ENCODE data around the gene MDM1.

Gene MDM1

DNA sequence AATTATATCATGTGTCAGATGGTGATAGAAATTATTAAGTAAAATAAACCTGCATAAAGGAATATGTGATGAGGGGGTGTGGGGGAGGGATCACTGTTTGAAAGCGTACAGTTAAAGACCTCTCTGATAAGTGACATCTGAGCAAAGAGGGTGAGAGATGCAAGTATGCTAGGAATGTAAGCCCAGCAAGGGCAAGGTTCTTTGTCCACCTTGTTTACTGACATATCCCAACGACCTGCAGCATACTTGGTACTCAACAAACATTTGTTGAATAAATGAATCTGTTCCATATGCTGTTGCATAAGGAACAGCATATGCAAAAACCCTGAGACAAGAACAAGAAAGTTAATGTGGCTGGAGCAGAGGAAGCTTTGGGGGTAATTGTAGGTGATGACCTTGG lies 12.0 kb upstream of the MDM1 start:
- no peaks in the 10 kb centered on the region for H3K36me3 Mint-ChIP-seq
- H3K4me1 Mint-ChIP-seq: peaks cover 19% of the 10 kb centered on the region
- H3K27ac Mint-ChIP-seq: no peak overlapping the region
- no peaks in the 10 kb centered on the region for H3K9me3 Mint-ChIP-seq
- ATAC-seq (no peak), DNase-seq (ENCODE audit: low spot score in 2 of 2) (no peak)
- H3K4me3 Mint-ChIP-seq: no peak overlapping the region

DNA sequence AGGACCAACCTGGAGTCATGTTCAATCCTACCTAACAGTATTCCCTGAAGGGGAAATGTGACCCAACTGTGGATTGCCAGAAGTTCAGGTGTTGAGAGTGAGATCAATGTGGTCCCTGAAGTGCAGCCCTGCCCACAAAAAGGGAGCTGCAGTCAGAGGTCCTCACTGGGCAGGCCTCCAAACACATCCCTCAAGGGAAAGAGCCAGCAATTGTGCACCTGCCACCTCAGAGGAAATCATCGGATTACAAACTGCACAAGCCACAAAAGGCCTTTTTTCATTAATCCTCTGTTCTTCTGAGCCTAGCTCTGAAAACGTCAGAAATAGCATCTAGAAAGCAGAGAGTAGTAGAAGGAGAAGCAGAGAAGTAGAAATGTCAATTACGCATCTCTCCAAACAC lies 10.8 kb upstream of the MDM1 start:
- H3K36me3 Mint-ChIP-seq: no peaks in the 10 kb centered on the region

DNA sequence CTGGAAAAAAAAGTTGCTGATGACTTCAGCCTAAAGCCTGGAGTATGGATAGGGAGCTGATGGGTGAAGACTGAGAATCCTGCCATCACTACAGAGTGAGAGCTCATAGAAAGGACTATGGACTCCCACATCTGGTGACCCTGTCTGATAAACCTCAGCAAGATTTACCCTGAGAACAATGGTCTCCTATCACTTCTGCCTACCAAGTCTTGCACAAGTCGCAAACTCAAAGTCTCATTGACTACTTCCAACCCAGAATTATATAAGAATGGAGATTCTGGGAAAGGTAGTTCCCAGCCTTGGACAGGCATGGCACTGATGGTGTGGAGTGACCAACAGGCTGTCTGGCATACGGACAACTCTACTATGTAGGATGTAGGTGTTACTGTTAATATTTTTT lies 9.7 kb upstream of the MDM1 start:
- ATAC-seq (no peak), DNase-seq (ENCODE audit: low spot score in 2 of 2) (no peak)
- Mint-ChIP-seq H3K9me3 (no peaks in the 10 kb centered on the region), H3K27ac (no peak overlapping the region), H3K4me3 (no peak overlapping the region), H3K4me1 (peaks cover 14% of the 10 kb centered on the region), H3K36me3 (no peaks in the 10 kb centered on the region)

More for the DNA sequence above, 10.8 kb upstream of the MDM1 start:
- no peak for DNase-seq (ENCODE audit: low spot score in 2 of 2)
- Mint-ChIP-seq H3K4me3 (no peak overlapping the region), H3K9me3 (no peaks in the 10 kb centered on the region), H3K4me1 (peaks cover 19% of the 10 kb centered on the region), H3K27ac (no peak overlapping the region)
- ATAC-seq: no peak

DNA sequence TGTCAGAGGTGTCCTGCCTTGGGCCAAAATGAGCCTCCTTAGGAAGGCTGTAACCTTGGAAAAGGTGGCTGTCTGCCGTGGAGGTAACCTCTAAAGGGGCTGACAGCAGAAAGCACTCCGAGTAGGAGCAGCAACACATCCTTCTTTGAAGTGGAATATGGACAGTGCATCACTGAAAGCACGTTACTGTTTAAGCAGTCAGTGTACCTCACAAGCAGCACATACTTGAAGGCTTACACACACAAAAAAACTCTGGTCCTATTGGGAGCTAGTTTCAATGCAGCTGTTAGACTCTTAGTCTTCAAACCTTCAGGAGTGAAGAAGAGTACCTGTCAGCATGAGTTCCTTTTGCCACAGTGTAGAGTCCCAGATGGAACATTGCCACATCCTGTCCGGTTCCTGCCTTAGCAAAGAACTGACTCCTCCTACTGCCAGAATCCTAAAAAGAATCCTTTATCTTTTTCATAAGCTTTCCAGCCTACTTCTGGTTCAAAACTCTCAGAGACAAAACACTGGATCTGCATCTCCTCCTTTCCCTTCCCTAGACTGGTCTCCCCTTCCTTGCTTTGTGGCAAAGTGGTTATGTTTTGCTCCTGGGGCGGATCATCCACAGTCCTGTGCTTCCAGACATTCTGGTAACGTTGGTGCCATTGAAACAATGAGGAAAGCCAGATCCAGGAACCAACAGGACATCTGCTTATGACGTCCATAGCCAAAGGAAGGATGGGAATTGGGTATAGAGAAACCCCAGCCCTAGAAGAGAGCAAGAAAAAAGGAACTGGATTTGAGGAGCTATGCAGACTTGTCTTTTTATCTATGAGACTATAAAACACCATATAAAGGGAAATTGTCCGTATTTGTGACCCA lies 8.5 kb upstream of the MDM1 start:
- Mint-ChIP-seq H3K9me3 (no peaks in the 10 kb centered on the region), H3K4me1 (peaks cover 3% of the 10 kb centered on the region), H3K4me3 (no peak overlapping the region), H3K27ac (no peak overlapping the region), H3K36me3 (no peaks in the 10 kb centered on the region)
- ATAC-seq (no peak), DNase-seq (ENCODE audit: low spot score in 2 of 2) (no peak)

DNA sequence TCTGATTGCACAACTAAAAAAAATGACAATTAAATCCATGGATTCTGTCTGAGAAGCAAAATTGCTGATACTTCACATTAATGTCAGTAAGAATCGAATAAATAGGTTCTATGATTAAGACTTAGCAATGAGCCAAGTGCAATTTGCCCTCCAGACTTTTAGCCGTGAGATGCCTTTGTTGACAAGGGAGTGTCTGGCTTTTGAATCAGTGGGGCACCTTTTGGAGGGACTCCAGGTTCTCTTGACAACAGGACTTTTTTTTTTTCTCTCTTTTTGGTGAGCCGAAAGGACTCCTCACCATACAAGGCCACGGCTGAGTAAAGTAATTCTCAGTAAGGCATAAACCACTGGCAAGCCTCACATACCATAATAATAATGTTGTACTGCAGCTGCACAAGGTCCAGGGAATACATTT lies 4.7 kb upstream of the MDM1 start:
- no peak for ATAC-seq
- H3K36me3 Mint-ChIP-seq: no peaks in the 10 kb centered on the region
- H3K9me3 Mint-ChIP-seq: no peaks in the 10 kb centered on the region
- no peak overlapping the region for H3K4me3 Mint-ChIP-seq
- DNase-seq (ENCODE audit: low spot score in 2 of 2): no peak
- H3K4me1 Mint-ChIP-seq: peaks cover 17% of the 10 kb centered on the region
- no peak overlapping the region for H3K27ac Mint-ChIP-seq

DNA sequence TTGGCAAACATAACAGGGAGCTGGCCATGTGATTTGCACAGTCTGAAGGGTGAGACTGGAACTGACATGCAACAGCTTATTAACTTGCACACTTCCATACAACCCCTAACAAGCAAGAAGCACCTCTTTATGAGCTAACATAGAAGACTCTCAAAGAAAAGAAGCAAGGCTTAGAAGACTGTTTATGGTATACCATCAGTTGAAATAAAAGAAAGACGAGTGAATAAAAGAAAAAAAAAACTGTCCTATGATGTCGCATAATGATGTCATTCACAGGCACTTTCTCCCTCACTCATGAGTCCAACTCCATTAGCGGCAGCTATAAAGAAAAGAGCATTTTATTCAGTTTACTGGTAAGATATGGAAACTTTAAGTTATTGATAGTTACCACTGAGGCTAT lies 3.3 kb upstream of the MDM1 start:
- DNase-seq (ENCODE audit: low spot score in 2 of 2) (no peak), ATAC-seq (no peak)
- H3K4me1 Mint-ChIP-seq: peaks cover 25% of the 10 kb centered on the region
- no peaks in the 10 kb centered on the region for H3K9me3 Mint-ChIP-seq
- no peaks in the 10 kb centered on the region for H3K36me3 Mint-ChIP-seq
- no peak overlapping the region for H3K4me3 Mint-ChIP-seq
- no peak overlapping the region for H3K27ac Mint-ChIP-seq

DNA sequence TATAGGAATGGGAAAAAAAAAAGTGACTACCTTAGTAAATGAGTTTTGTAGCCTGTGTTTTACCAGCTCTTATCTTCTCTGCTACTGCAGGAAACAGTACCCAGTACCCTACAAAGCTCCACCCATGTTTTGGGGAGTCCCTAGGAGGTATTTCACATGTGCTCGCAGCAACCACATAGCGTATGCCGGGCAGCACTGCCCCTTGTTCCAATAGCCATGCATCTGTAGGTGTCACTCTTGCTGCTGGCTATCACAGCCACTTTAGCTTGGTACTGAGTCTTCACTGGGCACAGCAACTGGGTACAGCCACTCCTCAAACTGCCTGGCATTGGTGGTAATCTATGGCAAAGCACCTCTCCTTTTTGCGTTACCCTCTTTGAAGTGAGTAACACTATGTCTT lies 2.0 kb upstream of the MDM1 start:
- Mint-ChIP-seq H3K4me1 (peaks cover 28% of the 10 kb centered on the region), H3K4me3 (no peak overlapping the region)

DNA sequence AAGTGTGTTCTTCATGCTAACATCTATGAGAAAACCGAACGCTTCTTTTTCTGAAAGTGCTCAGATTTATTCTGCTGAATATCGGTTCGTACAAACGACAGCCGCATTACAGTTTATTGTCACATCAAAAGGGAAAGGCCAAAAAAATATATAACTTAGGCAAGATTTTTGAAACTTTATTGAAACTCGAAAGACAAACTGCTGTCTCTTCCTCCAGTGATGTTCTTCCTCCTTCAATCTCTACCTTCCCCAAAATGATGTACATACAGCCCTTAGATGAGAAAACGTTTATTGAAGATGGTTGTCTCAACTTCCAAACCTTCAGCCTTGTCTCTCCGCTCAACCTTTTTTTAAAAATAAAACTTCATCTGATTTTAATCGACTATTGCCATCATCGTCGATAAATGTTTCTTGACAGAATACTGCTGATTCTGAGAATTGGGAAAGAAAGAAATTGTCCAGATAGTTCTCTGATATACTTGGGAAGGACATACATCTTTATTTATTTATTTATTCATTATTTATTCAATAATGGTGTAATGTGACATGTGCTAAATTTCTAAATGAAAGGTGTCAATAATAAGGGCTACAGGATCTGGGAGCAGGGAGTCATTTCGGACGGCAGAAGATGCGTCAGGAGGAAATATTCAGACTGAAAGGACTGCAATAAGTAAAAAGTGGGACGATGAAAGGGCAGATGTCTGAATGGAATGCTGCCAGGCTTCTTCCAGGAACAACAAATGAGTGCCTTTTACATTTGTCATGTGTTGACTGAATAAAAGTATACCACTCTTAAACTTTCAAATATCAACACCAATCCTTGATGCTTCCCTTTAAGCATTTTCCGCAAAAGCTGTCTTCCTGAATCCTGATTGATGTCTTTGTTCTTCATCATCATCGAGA lies 817 bp upstream of the MDM1 start:
- ATAC-seq (no peak), DNase-seq (ENCODE audit: low spot score in 2 of 2) (no peak)
- Mint-ChIP-seq H3K4me3 (peak overlapping the region; percentile 82), H3K9me3 (no peaks in the 10 kb centered on the region), H3K36me3 (peaks cover 2% of the 10 kb centered on the region), H3K27ac (peak overlapping the region; percentile 77), H3K4me1 (peaks cover 33% of the 10 kb centered on the region)

More for the DNA sequence above, 2.0 kb upstream of the MDM1 start:
- no peak overlapping the region for H3K27ac Mint-ChIP-seq
- H3K9me3 Mint-ChIP-seq: no peaks in the 10 kb centered on the region
- H3K36me3 Mint-ChIP-seq: no peaks in the 10 kb centered on the region
- DNase-seq (ENCODE audit: low spot score in 2 of 2) (no peak), ATAC-seq (no peak)

DNA sequence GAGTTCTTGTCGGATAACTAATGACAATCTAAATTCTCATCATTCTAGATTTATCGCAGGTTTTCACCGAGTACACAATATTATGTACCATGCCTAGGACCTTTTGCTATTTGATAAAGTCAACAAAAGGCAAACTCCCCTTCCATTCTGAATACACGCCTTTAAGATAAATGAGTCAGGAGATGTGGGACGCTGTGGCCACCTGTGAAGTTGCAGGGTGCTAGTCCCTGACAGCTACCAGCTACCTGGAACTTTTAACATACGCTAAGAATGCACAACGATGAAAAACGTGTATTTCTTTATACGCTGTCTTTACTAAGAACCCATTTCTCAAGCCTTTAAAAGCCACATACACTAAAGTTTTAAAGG lies 678 bp downstream of the MDM1 start:
- DNase-seq (ENCODE audit: low spot score in 2 of 2) (peak in 1 of 2 donors; percentile 49), ATAC-seq (peak; percentile 44)
- Mint-ChIP-seq H3K4me1 (peaks cover 33% of the 10 kb centered on the region), H3K4me3 (peak overlapping the region; percentile 82), H3K27ac (peak overlapping the region; percentile 77), H3K36me3 (peaks cover 11% of the 10 kb centered on the region), H3K9me3 (no peaks in the 10 kb centered on the region)

DNA sequence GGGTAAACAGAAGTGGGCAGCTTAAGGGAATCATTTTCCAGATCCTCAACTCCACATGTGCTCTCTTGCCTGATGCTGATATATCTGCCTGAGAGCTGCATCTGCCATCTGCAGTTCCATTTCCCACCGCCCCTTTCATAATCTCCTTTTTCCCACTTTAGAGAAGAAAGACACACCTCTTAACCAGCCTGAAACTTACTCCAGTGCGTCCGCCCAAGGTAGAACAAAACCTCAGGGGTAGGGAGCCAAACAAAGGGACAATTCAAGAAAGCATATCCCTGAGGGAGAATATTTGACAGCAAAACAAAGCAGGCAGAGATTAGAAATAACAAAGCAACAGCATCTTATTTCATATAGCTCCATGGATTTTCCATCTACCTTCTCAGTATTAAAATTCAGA lies 4.3 kb downstream of the MDM1 start:
- Mint-ChIP-seq H3K27ac (peak overlapping the region; percentile 29), H3K4me3 (no peak overlapping the region), H3K9me3 (no peaks in the 10 kb centered on the region), H3K4me1 (peaks cover 27% of the 10 kb centered on the region), H3K36me3 (peaks cover 28% of the 10 kb centered on the region)
- no peak for DNase-seq (ENCODE audit: low spot score in 2 of 2)
- no peak for ATAC-seq

DNA sequence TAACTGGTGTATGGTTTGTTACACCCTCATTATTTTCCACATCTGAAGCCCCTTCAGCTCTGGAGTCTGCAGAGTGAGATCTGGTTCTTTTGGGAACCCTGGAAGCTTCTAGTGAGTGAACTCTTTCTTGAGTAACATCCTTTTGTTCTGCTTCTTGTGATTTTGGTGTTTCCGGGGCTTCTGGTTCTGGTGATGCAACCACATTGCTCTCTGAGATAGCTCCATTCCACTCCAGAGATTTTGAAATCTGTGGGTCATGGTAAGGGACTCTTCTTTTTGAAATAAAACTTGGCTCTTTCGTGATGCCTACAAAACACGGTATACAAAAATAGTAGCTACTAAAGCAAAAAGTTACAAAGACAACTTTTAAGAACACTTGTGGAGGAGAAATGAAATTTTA lies 5.4 kb downstream of the MDM1 start:
- Mint-ChIP-seq H3K4me1 (peaks cover 21% of the 10 kb centered on the region), H3K36me3 (peaks cover 32% of the 10 kb centered on the region), H3K9me3 (no peaks in the 10 kb centered on the region), H3K27ac (no peak overlapping the region), H3K4me3 (no peak overlapping the region)
- ATAC-seq (no peak), DNase-seq (ENCODE audit: low spot score in 2 of 2) (no peak)

DNA sequence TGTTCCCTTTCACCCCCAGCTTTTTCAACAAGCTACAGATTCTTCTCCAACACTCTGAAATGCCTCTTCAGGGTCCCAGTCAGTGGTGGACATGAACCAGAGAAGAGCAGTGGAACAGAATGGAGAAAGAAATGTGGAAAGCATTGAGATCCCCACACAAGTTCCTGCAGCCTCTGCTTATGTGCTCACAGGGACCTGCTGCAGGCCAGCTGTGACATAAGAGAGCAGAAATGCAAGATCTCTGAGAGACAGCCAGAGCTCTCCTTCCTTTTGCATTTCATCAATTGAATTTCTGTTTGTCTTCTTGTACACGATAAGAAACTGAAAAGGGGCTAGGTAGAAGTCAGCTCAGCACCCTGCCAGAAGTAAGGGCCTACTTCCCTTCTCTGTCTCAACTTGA lies 6.2 kb downstream of the MDM1 start:
- Mint-ChIP-seq H3K27ac (no peak overlapping the region), H3K4me1 (peaks cover 15% of the 10 kb centered on the region), H3K9me3 (no peaks in the 10 kb centered on the region), H3K4me3 (no peak overlapping the region), H3K36me3 (peaks cover 33% of the 10 kb centered on the region)
- ATAC-seq (no peak), DNase-seq (ENCODE audit: low spot score in 2 of 2) (no peak)

DNA sequence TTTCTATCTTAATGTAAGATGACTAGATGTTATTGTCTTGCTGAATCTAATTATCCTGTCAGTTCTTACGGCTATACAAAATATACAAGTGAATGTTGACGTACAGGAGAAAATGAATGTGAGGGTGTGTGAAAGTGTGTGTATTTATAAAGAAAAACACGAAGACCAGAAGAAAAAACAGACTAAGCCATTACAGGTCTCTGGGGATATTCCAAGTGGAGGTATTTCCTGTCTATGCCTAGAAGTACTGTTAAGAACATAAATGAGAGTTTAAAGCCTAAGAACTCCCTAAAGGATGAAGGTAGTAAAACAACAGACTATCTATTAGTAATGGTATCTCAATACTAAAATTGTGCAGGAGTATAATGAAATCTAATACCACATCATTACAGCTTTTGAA lies 7.6 kb downstream of the MDM1 start:
- H3K36me3 Mint-ChIP-seq: peaks cover 38% of the 10 kb centered on the region
- H3K9me3 Mint-ChIP-seq: no peaks in the 10 kb centered on the region
- H3K27ac Mint-ChIP-seq: no peak overlapping the region
- H3K4me3 Mint-ChIP-seq: no peak overlapping the region
- DNase-seq (ENCODE audit: low spot score in 2 of 2): no peak
- ATAC-seq: no peak
- H3K4me1 Mint-ChIP-seq: peaks cover 15% of the 10 kb centered on the region

DNA sequence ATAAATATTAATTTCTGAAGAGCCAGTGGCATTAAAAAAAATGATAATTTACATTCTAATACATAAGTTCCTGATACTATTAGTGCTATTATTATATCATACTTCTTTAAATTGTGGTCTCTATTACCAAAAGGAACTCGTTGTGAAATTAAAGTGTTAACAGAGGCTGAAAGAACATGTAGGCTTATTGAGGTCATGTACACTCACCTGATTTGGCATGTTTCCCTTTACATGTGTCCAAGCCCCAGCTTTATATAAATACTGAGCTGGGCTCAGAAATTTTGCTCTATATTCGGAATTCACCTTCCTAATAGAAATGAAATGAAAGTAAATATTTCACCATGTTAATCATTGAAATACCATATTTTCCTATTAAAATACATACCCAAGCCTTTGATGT lies 11.0 kb downstream of the MDM1 start:
- Mint-ChIP-seq H3K9me3 (no peaks in the 10 kb centered on the region), H3K4me1 (peaks cover 6% of the 10 kb centered on the region), H3K27ac (no peak overlapping the region), H3K36me3 (peaks cover 26% of the 10 kb centered on the region), H3K4me3 (no peak overlapping the region)
- ATAC-seq: no peak
- DNase-seq (ENCODE audit: low spot score in 2 of 2): no peak

DNA sequence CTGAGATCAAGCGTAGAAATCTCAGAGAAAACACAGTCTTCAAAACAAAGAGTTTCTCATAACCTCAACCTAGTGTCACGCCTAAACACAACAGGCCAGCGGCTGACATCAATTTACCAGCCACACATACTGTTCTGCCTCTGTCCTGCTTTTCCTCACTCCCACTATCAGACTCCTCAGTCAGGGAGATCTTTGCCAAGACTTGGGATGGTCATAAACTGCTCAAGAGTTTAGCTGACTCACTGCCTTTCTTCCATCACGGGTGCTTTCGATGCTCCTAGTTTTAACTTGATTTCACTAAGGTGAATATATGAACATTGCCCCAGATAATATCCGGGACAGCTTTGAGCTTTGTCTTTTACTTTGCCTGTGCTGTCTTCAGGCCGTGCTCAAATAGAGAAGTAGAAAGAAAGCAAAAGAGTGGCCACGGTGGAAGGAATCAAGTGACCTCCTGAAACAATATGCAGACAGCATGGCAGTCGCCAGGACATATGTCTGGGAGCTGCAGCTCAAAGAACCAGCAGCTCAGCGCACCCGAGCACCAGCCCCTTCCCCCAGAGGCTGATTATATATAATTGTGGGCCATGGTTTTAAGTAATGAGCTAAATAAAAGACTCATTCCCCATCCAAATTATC lies 12.1 kb downstream of the MDM1 start:
- H3K9me3 Mint-ChIP-seq: no peaks in the 10 kb centered on the region
- ATAC-seq: no peak
- H3K4me3 Mint-ChIP-seq: no peak overlapping the region
- no peak overlapping the region for H3K27ac Mint-ChIP-seq
- peaks cover 21% of the 10 kb centered on the region for H3K36me3 Mint-ChIP-seq
- no peaks in the 10 kb centered on the region for H3K4me1 Mint-ChIP-seq
- DNase-seq (ENCODE audit: low spot score in 2 of 2): no peak

All from stimulated activated effector memory CD8-positive, alpha-beta T cell treated with anti-CD3 and anti-CD28 coated beads, Interleukin-12 subunit alpha, Interleukin-12 subunit beta, amount 100 ng/mL, for 72 hours (primary cell).